Vagina (tissue), 2 donors: Measurements from ENCODE around the gene PTP4A1.

Source experiments
- CTCF ChIP-seq, 3 experiments: fragments of 450-650 bp in 2 of 3; fragments of 200-600 bp in 1 of 3; sonication (generic) in 1 of 3; IDR thresholded peaks; one replicate each; pipeline ENCODE4 v1.5.1; 2017 to 2019; ENCODE audit warnings: antibody characterized with exemption in 3 of 3, mild to moderate bottlenecking in 2 of 3, moderate library complexity in 2 of 3
- POLR2AphosphoS5 ChIP-seq, 2 donors: sonication (generic); formaldehyde crosslinking; IDR thresholded peaks; one replicate each; pipeline ENCODE4 v1.9.0; 2017; ENCODE audit warnings: antibody characterized with exemption in 2 of 2, mild to moderate bottlenecking in 2 of 2, low read depth in 1 of 2; ENCODE audit not compliant: insufficient read depth in 1 of 2

DNA sequence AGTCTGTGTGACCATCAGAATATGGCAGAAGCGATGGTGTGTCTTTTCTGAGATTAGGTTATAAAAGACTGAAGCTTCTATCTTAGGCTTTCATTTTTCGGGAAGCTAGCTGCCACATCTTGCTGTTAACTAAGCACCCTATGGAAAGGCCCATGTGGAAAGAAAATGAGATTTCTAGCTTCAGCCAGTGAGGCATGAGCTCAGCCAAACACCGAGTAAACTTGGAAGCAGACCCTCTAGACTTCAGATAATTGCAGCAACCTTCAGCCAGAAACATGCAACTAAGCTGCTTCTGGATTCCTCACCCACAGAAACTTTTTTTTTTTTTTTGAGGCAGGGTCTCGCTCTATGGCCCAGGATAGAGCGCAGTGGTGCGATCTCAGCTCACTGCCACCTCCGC is 20.6 kb downstream of the PTP4A1 start:
- no peak for TF ChIP-seq CTCF (IDR thresholded peaks at IDR 0.05)
- no peak for TF ChIP-seq POLR2AphosphoS5 (IDR thresholded peaks at IDR 0.05; ENCODE audit: insufficient read depth in 1 of 2, low read depth in 1 of 2)
